ENCODE data around the gene NT5DC2.

NT5DC2 gene

GRCh38 chr3:52484680-52485461, 48.8 kb downstream of the NT5DC2 start:
- no peak for DNase-seq

GRCh38 chr3:52483577-52484381, 49.9 kb downstream of the NT5DC2 start:
- no peak for DNase-seq

GRCh38 chr3:52483081-52483480, 50.6 kb downstream of the NT5DC2 start:
- DNase-seq = no peak

GRCh38 chr3:52481819-52482521, 51.7 kb downstream of the NT5DC2 start:
- no peak for DNase-seq

GRCh38 chr3:52480768-52481715, 52.6 kb downstream of the NT5DC2 start:
- DNase-seq = no peak

- DNase-seq = no peak
Measured at GRCh38 chr3:52479877-52480575, 53.6 kb downstream of the NT5DC2 start.

- no peak for DNase-seq
Measured at GRCh38 chr3:52479037-52479876, 54.4 kb downstream of the NT5DC2 start.

- no peak for DNase-seq
Measured at GRCh38 chr3:52477796-52478095, 55.9 kb downstream of the NT5DC2 start.

- DNase-seq = no peak
Measured at GRCh38 chr3:52477076-52477795, 56.4 kb downstream of the NT5DC2 start.

Measured in stimulated activated CD4-positive, alpha-beta T cell treated with anti-CD3 and anti-CD28 coated beads, Interleukin-4, amount 100 ng/mL, for 24 hours (primary cell).